ENCODE data around the gene ADAMTS18.

- TF ChIP-seq CTCF (conservative IDR thresholded peaks at IDR 0.05 in 1 of 2, IDR thresholded peaks at IDR 0.05 in 1 of 2; ENCODE audit: low read depth in 1 of 2, low read length in 2 of 2), result no peak
- no peak for TF ChIP-seq EZH2 (IDR thresholded peaks at IDR 0.05; ENCODE audit: low read length, missing control alignments)
Observed at GRCh38 chr16:77308163-77308561, 126.7 kb downstream of the ADAMTS18 start.
